ENCODE measurements around the gene YES1.

GRCh38 chr18:712401-713134 lies 99.5 kb downstream of the YES1 start, which contains the start of gene ENOSF1:
- TF ChIP-seq CTCF (IDR thresholded peaks at IDR 0.05; ENCODE audit: low read depth, low read length) (peak; percentile 61), EZH2phosphoT487 (IDR thresholded peaks at IDR 0.05; ENCODE audit: low read depth) (no peak)

Measured in OCI-LY3 (cell line).